H1 (cell line): ENCODE measurements around the gene NCOA5. TPM values are rescaled to one million over a fixed set of nuclear protein-coding genes. Genes with fewer than 3 reads are reported as not detected.
A peak's percentile ranks its signal among the peaks of the same experiment; 100 is the strongest.

Experiments used
- ASH2L ChIP-seq: fragments of 200-600, 300-600 bp; sonication (generic); IDR thresholded peaks from one replicate; pipeline ENCODE4 v1.7.1; 2017; ENCODE audit warnings: low read length
- CEBPB ChIP-seq: IDR thresholded peaks from 2 replicates; pipeline ENCODE4 v1.6.1; 2012; ENCODE audit warnings: low read depth, low read length
- HDAC6 ChIP-seq: IDR thresholded peaks from one replicate; pipeline ENCODE4 v1.7.1; 2012; ENCODE audit warnings: low read depth, mild to moderate bottlenecking, inconsistent platforms, low read length, moderate library complexity
- MAFK ChIP-seq: IDR thresholded peaks from 2 replicates; pipeline ENCODE4 v1.6.1; 2012; ENCODE audit warnings: low read depth, mild to moderate bottlenecking, improper control_type of control experiment, low read length
- POU5F1 ChIP-seq: IDR thresholded peaks from 2 replicates; pipeline ENCODE4 v1.6.1; 2011; ENCODE audit warnings: low read depth, mild to moderate bottlenecking, low read length, moderate library complexity
- SP2 ChIP-seq: IDR thresholded peaks from 2 replicates; pipeline ENCODE4 v1.6.1; 2012; ENCODE audit warnings: mild to moderate bottlenecking, low read length, inconsistent platforms
- SRF ChIP-seq: IDR thresholded peaks from 2 replicates; pipeline ENCODE4 v1.6.1; 2011; ENCODE audit warnings: mild to moderate bottlenecking, low read depth, low read length, moderate library complexity
- polyA plus RNA-seq, 7 experiments: library from polyadenylated mRNA; depleted of rRNA in 3 of 7; stranded (reverse) in 5 of 7; unstranded in 2 of 7; fragments of >200 nt in 5 of 7; fragments of 200-250 nt in 2 of 7; gene quantifications; 1 replicate in 5 of 7; 2 replicates in 1 of 7; 4 replicates in 1 of 7; pipeline versions ENCODE4 v1.2.1 to v1.2.3, GENCODE V29; 2011 to 2013; ENCODE audit warnings: missing spikeins in 2 of 7, mixed read lengths in 2 of 7
- total RNA-seq: library from RNA; stranded (reverse); fragmentation: NEBNext Ultra II Directional; extraction: Animal tissue kit (Norgen Biotek cat#: 25700); gene quantifications from 2 replicates; pipeline ENCODE4 v1.2.1, GENCODE V29; 2021
- TF ChIP-seq, protein P1 (sequence below): fragments of 300-600 bp; sonication (generic); IDR thresholded peaks from 2 replicates; pipeline ENCODE4 v1.7.1; 2012; ENCODE audit warnings: low read length, moderate library complexity, mild to moderate bottlenecking, inconsistent platforms; ENCODE audit not compliant: insufficient replicate concordance
- TF ChIP-seq, protein P2 (sequence below): IDR thresholded peaks from 2 replicates; pipeline ENCODE4 v1.6.1; 2011; ENCODE audit warnings: low read length, improper control_type of control experiment

NCOA5 gene
- total and polyA plus RNA-seq, 2 of the 8 experiments (the other 6 are each of a cell fraction or from before 2014, with no cell fraction given), result 20.4 to 29.0 TPM

DNA sequence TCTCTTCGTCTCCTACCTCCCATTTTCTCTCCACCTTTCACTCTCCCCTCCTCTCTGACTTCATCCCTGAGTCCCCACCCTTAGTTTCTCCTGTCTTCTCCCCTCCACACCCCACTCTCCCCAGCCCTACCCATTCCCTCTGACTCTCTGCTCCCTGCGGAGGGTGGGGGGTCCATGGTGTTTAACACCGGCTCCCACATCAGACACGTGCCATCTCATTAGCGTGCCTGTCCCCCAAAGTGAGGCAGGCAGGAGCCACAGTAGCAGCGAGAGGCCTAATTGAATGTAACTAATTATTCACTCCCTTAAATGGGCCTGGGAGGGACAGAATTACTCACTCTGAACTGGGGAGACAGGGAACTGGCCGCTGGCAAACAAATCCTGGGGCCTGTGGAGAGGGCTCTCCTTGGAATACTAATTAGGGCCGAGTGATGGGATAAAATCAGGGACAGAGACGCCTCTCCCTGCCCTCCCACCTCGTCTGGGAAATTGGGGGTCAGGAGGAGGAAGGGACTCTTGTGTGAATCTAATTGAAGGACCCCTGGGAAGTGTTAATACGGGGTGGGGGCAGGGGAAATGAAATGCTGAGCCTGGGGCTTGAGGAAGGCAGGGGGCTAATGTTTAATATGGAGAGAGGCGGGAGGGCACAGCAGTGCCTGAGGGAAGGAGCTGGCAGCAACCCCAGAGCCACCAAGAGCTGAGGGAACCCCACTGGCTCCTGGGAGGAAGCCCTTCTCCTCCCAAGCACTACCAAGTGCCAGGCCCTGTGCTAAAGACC lies 46.3 kb upstream of the NCOA5 start (continued):
- TF ChIP-seq, protein P1, sequence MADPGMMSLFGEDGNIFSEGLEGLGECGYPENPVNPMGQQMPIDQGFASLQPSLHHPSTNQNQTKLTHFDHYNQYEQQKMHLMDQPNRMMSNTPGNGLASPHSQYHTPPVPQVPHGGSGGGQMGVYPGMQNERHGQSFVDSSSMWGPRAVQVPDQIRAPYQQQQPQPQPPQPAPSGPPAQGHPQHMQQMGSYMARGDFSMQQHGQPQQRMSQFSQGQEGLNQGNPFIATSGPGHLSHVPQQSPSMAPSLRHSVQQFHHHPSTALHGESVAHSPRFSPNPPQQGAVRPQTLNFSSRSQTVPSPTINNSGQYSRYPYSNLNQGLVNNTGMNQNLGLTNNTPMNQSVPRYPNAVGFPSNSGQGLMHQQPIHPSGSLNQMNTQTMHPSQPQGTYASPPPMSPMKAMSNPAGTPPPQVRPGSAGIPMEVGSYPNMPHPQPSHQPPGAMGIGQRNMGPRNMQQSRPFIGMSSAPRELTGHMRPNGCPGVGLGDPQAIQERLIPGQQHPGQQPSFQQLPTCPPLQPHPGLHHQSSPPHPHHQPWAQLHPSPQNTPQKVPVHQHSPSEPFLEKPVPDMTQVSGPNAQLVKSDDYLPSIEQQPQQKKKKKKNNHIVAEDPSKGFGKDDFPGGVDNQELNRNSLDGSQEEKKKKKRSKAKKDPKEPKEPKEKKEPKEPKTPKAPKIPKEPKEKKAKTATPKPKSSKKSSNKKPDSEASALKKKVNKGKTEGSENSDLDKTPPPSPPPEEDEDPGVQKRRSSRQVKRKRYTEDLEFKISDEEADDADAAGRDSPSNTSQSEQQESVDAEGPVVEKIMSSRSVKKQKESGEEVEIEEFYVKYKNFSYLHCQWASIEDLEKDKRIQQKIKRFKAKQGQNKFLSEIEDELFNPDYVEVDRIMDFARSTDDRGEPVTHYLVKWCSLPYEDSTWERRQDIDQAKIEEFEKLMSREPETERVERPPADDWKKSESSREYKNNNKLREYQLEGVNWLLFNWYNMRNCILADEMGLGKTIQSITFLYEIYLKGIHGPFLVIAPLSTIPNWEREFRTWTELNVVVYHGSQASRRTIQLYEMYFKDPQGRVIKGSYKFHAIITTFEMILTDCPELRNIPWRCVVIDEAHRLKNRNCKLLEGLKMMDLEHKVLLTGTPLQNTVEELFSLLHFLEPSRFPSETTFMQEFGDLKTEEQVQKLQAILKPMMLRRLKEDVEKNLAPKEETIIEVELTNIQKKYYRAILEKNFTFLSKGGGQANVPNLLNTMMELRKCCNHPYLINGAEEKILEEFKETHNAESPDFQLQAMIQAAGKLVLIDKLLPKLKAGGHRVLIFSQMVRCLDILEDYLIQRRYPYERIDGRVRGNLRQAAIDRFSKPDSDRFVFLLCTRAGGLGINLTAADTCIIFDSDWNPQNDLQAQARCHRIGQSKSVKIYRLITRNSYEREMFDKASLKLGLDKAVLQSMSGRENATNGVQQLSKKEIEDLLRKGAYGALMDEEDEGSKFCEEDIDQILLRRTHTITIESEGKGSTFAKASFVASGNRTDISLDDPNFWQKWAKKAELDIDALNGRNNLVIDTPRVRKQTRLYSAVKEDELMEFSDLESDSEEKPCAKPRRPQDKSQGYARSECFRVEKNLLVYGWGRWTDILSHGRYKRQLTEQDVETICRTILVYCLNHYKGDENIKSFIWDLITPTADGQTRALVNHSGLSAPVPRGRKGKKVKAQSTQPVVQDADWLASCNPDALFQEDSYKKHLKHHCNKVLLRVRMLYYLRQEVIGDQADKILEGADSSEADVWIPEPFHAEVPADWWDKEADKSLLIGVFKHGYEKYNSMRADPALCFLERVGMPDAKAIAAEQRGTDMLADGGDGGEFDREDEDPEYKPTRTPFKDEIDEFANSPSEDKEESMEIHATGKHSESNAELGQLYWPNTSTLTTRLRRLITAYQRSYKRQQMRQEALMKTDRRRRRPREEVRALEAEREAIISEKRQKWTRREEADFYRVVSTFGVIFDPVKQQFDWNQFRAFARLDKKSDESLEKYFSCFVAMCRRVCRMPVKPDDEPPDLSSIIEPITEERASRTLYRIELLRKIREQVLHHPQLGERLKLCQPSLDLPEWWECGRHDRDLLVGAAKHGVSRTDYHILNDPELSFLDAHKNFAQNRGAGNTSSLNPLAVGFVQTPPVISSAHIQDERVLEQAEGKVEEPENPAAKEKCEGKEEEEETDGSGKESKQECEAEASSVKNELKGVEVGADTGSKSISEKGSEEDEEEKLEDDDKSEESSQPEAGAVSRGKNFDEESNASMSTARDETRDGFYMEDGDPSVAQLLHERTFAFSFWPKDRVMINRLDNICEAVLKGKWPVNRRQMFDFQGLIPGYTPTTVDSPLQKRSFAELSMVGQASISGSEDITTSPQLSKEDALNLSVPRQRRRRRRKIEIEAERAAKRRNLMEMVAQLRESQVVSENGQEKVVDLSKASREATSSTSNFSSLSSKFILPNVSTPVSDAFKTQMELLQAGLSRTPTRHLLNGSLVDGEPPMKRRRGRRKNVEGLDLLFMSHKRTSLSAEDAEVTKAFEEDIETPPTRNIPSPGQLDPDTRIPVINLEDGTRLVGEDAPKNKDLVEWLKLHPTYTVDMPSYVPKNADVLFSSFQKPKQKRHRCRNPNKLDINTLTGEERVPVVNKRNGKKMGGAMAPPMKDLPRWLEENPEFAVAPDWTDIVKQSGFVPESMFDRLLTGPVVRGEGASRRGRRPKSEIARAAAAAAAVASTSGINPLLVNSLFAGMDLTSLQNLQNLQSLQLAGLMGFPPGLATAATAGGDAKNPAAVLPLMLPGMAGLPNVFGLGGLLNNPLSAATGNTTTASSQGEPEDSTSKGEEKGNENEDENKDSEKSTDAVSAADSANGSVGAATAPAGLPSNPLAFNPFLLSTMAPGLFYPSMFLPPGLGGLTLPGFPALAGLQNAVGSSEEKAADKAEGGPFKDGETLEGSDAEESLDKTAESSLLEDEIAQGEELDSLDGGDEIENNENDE, result no peak
- TF ChIP-seq, protein P2, sequence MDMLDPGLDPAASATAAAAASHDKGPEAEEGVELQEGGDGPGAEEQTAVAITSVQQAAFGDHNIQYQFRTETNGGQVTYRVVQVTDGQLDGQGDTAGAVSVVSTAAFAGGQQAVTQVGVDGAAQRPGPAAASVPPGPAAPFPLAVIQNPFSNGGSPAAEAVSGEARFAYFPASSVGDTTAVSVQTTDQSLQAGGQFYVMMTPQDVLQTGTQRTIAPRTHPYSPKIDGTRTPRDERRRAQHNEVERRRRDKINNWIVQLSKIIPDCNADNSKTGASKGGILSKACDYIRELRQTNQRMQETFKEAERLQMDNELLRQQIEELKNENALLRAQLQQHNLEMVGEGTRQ, result 0 out of 2 replicates have a peak, but pooled peaks have one; percentile 4
- TF ChIP-seq SP2 (no peak), ASH2L (no peak), SRF (peak; percentile 24; the same call in 1 of the 2 replicates), POU5F1 (no peak), HDAC6 (no peak), CEBPB (no peak), MAFK (no peak)
